Smooth muscle cell (in vitro differentiated cells): ENCODE results near the gene SND1. TPM values are rescaled to one million over a fixed set of nuclear protein-coding genes. Genes with fewer than 3 reads are reported as not detected.

Source experiments
- DNase-seq: peaks from one replicate; lab custom pipeline; 2025; ENCODE audit not compliant: unreplicated experiment; lab: John Stamatoyannopoulos, UW
- H2AFZ ChIP-seq: fragments of 200-600 bp; sonication (generic); 2 replicates; pipeline ENCODE4 v1.6.0; 2016; ENCODE audit warnings: antibody characterized with exemption, low read depth, mild to moderate bottlenecking
- H3F3A ChIP-seq: fragments of 200-600 bp; sonication (generic); 2 replicates; pipeline ENCODE4 v1.6.0; 2017; ENCODE audit warnings: antibody characterized with exemption, low read depth
- H3K27ac ChIP-seq: fragments of 200-600 bp; sonication (generic); 2 replicates; pipeline ENCODE4 v1.5.1; 2016; ENCODE audit warnings: low read depth, mild to moderate bottlenecking
- H3K27me3 ChIP-seq: fragments of 200-600 bp; sonication (generic); 2 replicates; pipeline ENCODE4 v1.6.1; 2016; ENCODE audit warnings: low read depth, mild to moderate bottlenecking
- H3K36me3 ChIP-seq: fragments of 200-600 bp; sonication (generic); 2 replicates; pipeline ENCODE4 v1.5.1; 2016; ENCODE audit warnings: low read depth
- H3K4me1 ChIP-seq: fragments of 200-600 bp; sonication (generic); 2 replicates; pipeline ENCODE4 v1.5.1; 2016; ENCODE audit warnings: low read depth
- H3K4me2 ChIP-seq: fragments of 200-600 bp; sonication (generic); 2 replicates; pipeline ENCODE4 v1.6.0; 2016; ENCODE audit warnings: mild to moderate bottlenecking
- H3K4me3 ChIP-seq: fragments of 200-600 bp; sonication (generic); 2 replicates; pipeline ENCODE4 v1.5.1; 2016; ENCODE audit warnings: mild to moderate bottlenecking
- H3K79me2 ChIP-seq: fragments of 200-600 bp; sonication (generic); 2 replicates; pipeline ENCODE4 v1.6.0; 2016; ENCODE audit warnings: low read depth, mild to moderate bottlenecking
- H3K9ac ChIP-seq: fragments of 200-600 bp; sonication (generic); 2 replicates; pipeline ENCODE4 v1.6.0; 2016; ENCODE audit warnings: low read depth
- H3K9me3 ChIP-seq: fragments of 200-600 bp; sonication (generic); replicated peaks from 2 replicates; pipeline ENCODE4 v1.5.1; 2016; ENCODE audit warnings: low read depth
- H4K20me1 ChIP-seq: fragments of 200-600 bp; sonication (generic); 2 replicates; pipeline ENCODE4 v1.6.0; 2016; ENCODE audit warnings: low read depth
- WGBS: methylation state at CpG from one replicate; pipeline ENCODE4 v1.1.7; 2016; ENCODE audit warnings: low lambda C conversion rate; 5-methylcytosine and 5-hydroxymethylcytosine counted together
- polyA plus RNA-seq: library from polyadenylated mRNA; unstranded; fragments of >200 nt; fragmentation: Nextera tagmentation; extraction: Ambion mirVana; gene quantifications from 2 replicates; pipeline ENCODE4 v1.2.1, GENCODE V29; 2016
- total RNA-seq: library from RNA; depleted of rRNA; stranded (reverse); fragments of >200 nt; gene quantifications from 2 replicates; pipeline ENCODE4 v1.2.3, GENCODE V29; 2014
- TF ChIP-seq, protein P1 (sequence below): fragments of 200-600 bp; sonication (generic); IDR thresholded peaks from 2 replicates; pipeline ENCODE4 v1.5.1; 2017; ENCODE audit warnings: borderline replicate concordance, mild to moderate bottlenecking, antibody characterized with exemption; ENCODE audit not compliant: insufficient read depth, poor library complexity, severe bottlenecking

Gene SND1
- total and polyA plus RNA-seq, 2 experiments from 2014 or later: 129 to 136 TPM

DNA sequence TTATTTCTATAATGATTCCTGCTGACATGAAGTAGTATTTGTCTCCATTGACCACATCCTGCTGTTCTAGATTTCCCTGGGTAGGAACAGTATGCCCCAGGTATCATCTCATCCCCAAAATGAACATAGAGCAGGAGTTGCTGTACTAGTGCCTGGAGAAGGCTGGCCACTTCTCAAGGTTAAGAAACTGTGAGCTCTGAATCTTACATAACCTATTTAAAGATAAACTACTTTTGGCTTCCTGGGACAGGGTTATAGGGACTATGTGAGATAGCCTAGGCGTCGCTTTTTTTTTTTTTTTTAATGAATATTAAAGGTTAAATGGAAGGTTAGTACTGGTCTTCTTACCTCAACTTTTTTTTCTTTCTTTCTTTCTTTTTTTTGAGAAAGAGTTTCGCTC lies 276.2 kb downstream of the SND1 start:
- Histone ChIP-seq H3K36me3 (peaks cover 15% of the 10 kb centered on the region), H4K20me1 (peaks cover 72% of the 10 kb centered on the region), H3K27me3 (no peaks in the 10 kb centered on the region), H3K9ac (no peak overlapping the region), H3K4me3 (no peak overlapping the region), H3F3A (no peaks in the 10 kb centered on the region), H3K79me2 (peaks cover 23% of the 10 kb centered on the region), H3K4me2 (no peak overlapping the region), H3K4me1 (no peaks in the 10 kb centered on the region), H2AFZ (no peak overlapping the region), H3K27ac (no peak overlapping the region), H3K9me3 (no peaks in the 10 kb centered on the region)
- DNase-seq: no peak
- TF ChIP-seq, protein P1, sequence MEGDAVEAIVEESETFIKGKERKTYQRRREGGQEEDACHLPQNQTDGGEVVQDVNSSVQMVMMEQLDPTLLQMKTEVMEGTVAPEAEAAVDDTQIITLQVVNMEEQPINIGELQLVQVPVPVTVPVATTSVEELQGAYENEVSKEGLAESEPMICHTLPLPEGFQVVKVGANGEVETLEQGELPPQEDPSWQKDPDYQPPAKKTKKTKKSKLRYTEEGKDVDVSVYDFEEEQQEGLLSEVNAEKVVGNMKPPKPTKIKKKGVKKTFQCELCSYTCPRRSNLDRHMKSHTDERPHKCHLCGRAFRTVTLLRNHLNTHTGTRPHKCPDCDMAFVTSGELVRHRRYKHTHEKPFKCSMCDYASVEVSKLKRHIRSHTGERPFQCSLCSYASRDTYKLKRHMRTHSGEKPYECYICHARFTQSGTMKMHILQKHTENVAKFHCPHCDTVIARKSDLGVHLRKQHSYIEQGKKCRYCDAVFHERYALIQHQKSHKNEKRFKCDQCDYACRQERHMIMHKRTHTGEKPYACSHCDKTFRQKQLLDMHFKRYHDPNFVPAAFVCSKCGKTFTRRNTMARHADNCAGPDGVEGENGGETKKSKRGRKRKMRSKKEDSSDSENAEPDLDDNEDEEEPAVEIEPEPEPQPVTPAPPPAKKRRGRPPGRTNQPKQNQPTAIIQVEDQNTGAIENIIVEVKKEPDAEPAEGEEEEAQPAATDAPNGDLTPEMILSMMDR: no peak
- WGBS: 90% methylated on average over 3 of the region's 3 CpGs

DNA sequence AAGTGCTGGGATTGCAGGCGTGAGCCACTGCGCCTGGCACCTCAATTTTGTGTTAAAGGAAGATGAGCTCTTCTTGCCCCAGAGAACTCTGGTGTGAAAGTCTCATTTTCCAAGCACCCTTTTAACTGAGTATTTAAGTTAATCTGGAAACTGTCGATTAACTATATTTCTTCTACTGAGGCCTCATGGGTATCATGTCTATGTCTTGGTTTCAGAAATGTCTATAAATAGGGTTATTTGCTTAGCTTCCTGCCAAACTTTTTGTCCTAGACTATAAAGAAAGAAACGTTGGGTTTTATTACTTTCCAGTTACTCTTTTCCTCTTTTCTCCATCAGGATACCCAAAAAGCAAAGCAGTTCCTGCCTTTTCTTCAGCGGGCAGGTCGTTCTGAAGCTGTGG lies 276.9 kb downstream of the SND1 start:
- no peak overlapping the region for H3K9ac ChIP-seq
- H3K79me2 ChIP-seq: peaks cover 20% of the 10 kb centered on the region
- H3K27me3 ChIP-seq: no peaks in the 10 kb centered on the region
- no peaks in the 10 kb centered on the region for H3K9me3 ChIP-seq
- H3F3A ChIP-seq: no peaks in the 10 kb centered on the region
- H3K27ac ChIP-seq: no peak overlapping the region
- H3K4me2 ChIP-seq: no peak overlapping the region
- 95% methylated on average over 6 of the region's 6 CpGs for WGBS
- H4K20me1 ChIP-seq: peaks cover 72% of the 10 kb centered on the region
- no peaks in the 10 kb centered on the region for H3K4me1 ChIP-seq
- DNase-seq: no peak
- H2AFZ ChIP-seq: no peak overlapping the region
- TF ChIP-seq, protein P1: no peak
- H3K4me3 ChIP-seq: no peak overlapping the region
- peaks cover 15% of the 10 kb centered on the region for H3K36me3 ChIP-seq

DNA sequence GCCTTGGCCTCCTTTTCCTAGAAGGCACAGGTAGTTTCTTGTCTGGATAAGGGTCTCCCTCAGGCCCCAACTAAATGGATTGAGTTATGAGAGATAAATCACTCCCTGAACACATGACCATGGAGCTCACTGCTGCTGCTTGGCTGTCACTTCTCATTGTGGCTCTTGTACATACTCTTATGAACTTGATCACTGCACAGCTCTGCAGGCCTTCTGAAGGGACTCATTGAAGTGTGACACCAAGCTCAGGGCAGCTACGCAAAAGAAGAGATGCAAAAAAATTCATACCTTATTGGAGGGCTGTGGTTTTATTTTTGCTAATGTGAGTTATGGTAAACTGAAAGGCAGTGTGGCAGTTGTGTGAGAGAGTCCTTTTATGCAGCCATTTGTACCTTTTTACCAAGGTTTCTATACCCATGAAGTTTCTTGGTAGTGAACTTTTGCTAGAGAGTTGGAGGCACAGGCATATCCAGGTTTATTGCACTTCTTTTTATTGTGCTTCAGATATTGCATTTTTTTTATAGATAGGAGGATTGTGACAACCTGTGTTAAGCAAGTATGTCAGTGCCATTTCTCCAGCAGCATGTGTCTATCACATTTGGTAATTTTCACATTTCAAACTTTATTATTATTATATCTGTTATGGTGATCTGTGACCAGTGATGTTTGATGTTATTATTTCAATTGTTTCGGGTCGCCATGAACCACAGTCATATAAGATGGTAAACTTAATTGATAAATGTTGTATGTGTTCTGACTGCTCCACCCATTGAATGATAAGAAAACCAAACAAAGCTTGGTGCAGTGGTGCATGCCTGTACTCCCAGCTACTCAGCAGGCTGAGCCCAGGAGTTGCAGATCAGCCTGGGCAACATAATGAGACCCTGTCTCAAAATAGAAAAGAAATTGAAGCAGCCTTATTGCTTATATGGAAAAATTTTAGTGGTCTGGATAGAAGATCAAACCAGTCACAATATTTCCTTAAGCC lies 278.6 kb downstream of the SND1 start:
- Histone ChIP-seq H3K9ac (no peak overlapping the region), H3K4me3 (no peak overlapping the region), H2AFZ (no peak overlapping the region), H3K36me3 (peaks cover 15% of the 10 kb centered on the region), H3K9me3 (no peaks in the 10 kb centered on the region), H3F3A (no peaks in the 10 kb centered on the region), H3K27ac (no peak overlapping the region), H4K20me1 (peaks cover 72% of the 10 kb centered on the region), H3K4me1 (no peaks in the 10 kb centered on the region), H3K27me3 (no peaks in the 10 kb centered on the region), H3K4me2 (no peak overlapping the region), H3K79me2 (peaks cover 22% of the 10 kb centered on the region)
- TF ChIP-seq, protein P1: no peak
- 96% methylated on average over 3 of the region's 3 CpGs for WGBS
- DNase-seq: no peak
